Sigmoid colon (tissue), 7 donors: ENCODE measurements around the gene DNAH14. TPM values are rescaled to one million over a fixed set of nuclear protein-coding genes. Genes with fewer than 3 reads are reported as not detected.
"Not testable (repeated sequence)": the region's sequence is repeated elsewhere in the genome, so short reads cannot be mapped to it uniquely, and the experiment has no call there.

Experiments used
- DNase-seq: peaks from one replicate; pipeline ENCODE4 v3.0.0-alpha.2; 2019
- H3K27ac ChIP-seq, 4 donors: fragments of 200-600 bp; sonication (generic); one replicate each; pipeline ENCODE4 v1.5.1; 2016 to 2019; ENCODE audit warnings: mild to moderate bottlenecking in 1 of 4
- H3K27me3 ChIP-seq, 3 donors: fragments of 200-600 bp; sonication (generic); one replicate each; pipeline ENCODE4 v1.5.1; 2019; ENCODE audit warnings: mild to moderate bottlenecking in 1 of 3
- H3K36me3 ChIP-seq, 4 donors: fragments of 200-600 bp; sonication (generic); one replicate each; pipeline ENCODE4 v1.5.1; 2016 to 2019
- H3K4me1 ChIP-seq, 4 donors: fragments of 200-600 bp; sonication (generic); one replicate each; pipeline ENCODE4 v1.5.1; 2017 to 2019
- H3K4me3 ChIP-seq, 4 donors: fragments of 200-600 bp; sonication (generic); one replicate each; pipeline ENCODE4 v1.5.1; 2017 to 2019; ENCODE audit warnings: mild to moderate bottlenecking in 2 of 4, moderate library complexity in 1 of 4
- H3K9me3 ChIP-seq, 4 donors: fragments of 200-600 bp in 3 of 4; sonication (generic) in 3 of 4; one replicate each; pipeline versions ENCODE4 v1.5.1 to v1.6.1; 2013 to 2019
- CTCF ChIP-seq, 4 experiments: fragments of 450-650 bp in 3 of 4; fragments of 200-600 bp in 1 of 4; IDR thresholded peaks; one replicate each; pipeline ENCODE4 v1.5.1; 2016 to 2019; ENCODE audit warnings: antibody characterized with exemption in 4 of 4, mild to moderate bottlenecking in 3 of 4, moderate library complexity in 2 of 4
- EP300 ChIP-seq, 4 donors: sonication (generic); formaldehyde crosslinking; IDR thresholded peaks; one replicate each; pipeline ENCODE4 v1.6.1; 2017; ENCODE audit warnings: antibody characterized with exemption in 4 of 4
- POLR2A ChIP-seq, 2 donors: fragments of 450-650 bp; IDR thresholded peaks; one replicate each; pipeline ENCODE4 v1.6.1; 2016; ENCODE audit warnings: antibody characterized with exemption in 2 of 2, mild to moderate bottlenecking in 2 of 2, moderate library complexity in 2 of 2
- POLR2AphosphoS5 ChIP-seq, 4 donors: sonication (generic); formaldehyde crosslinking; IDR thresholded peaks; one replicate each; pipeline ENCODE4 v1.6.1; 2017; ENCODE audit warnings: antibody characterized with exemption in 4 of 4
- WGBS, 2 donors: extraction: QIAGEN DNeasy Blood & Tissue Kit; methylation state at CpG; one replicate each; pipeline ENCODE4 v1.1.7; 2013; 5-methylcytosine and 5-hydroxymethylcytosine counted together
- intact Hi-C: fragments of 100-400 bp; cut with DNase I; formaldehyde crosslinking; loops from one replicate; pipeline ENCODE4 v1.15.1; 2023
- polyA plus RNA-seq, 3 donors: library from polyadenylated mRNA; stranded (reverse); fragments of 200-250 nt; gene quantifications; one replicate each; pipeline ENCODE4 v1.2.3, GENCODE V29; 2013
- total RNA-seq, 4 donors: library from RNA; depleted of rRNA; stranded (reverse); fragments of >200 nt; gene quantifications; one replicate each; pipeline ENCODE4 v1.1.0, GENCODE V29; 2016
- donor health status: healthy with polysubstance abuse.
- donor health status: Bipolar disorder and iron deficiency.
- donor health status: healthy.

The DNAH14 gene
- total and polyA plus RNA-seq, 7 donors = 2.4 to 9.7 (median 3.3) TPM

- WGBS, 2 donors = 93 to 96% methylated on average over 1 of the region's 1 CpG
- no peak for DNase-seq
- intact Hi-C loops = no loop called here
- peaks cover 0 to 8% (median 6%) of the 10 kb centered on the region in 4 donors for H3K9me3 ChIP-seq
- no peak overlapping the region for H3K4me3 ChIP-seq
- H3K27ac ChIP-seq = no peak overlapping the region
- no peak for TF ChIP-seq POLR2AphosphoS5 (IDR thresholded peaks at IDR 0.05)
- no peak for TF ChIP-seq POLR2A (IDR thresholded peaks at IDR 0.05)
- no peak for TF ChIP-seq EP300 (IDR thresholded peaks at IDR 0.05)
- no peak for TF ChIP-seq CTCF (IDR thresholded peaks at IDR 0.05)
- no peaks in the 10 kb centered on the region for H3K4me1 ChIP-seq
- H3K27me3 ChIP-seq = no peaks in the 10 kb centered on the region
- no peaks in the 10 kb centered on the region for H3K36me3 ChIP-seq
Measured at GRCh38 chr1:225131869-225132268, 202.4 kb downstream of the DNAH14 start.

- Histone ChIP-seq H3K9me3 (peaks cover 0 to 8% (median 6%) of the 10 kb centered on the region in 4 donors), H3K27me3 (no peaks in the 10 kb centered on the region), H3K36me3 (no peaks in the 10 kb centered on the region), H3K4me1 (no peaks in the 10 kb centered on the region), H3K4me3 (no peak overlapping the region), H3K27ac (no peak overlapping the region)
- 80 to 87% methylated on average over 3 of the region's 3 CpGs for WGBS, 2 donors
- DNase-seq = no peak
- intact Hi-C loops = no loop called here
- TF ChIP-seq EP300 (IDR thresholded peaks at IDR 0.05) = no peak
- no peak for TF ChIP-seq POLR2A (IDR thresholded peaks at IDR 0.05)
- TF ChIP-seq CTCF (IDR thresholded peaks at IDR 0.05) = no peak
- no peak for TF ChIP-seq POLR2AphosphoS5 (IDR thresholded peaks at IDR 0.05)
Measured at GRCh38 chr1:225137976-225138375, 208.5 kb downstream of the DNAH14 start.

GRCh38 chr1:225143001-225143400, 213.5 kb downstream of the DNAH14 start:
- no peak for DNase-seq

GRCh38 chr1:225146478-225146877, 217.0 kb downstream of the DNAH14 start:
- no peak for DNase-seq
- intact Hi-C loops = no loop called here
- no peaks in the 10 kb centered on the region for H3K36me3 ChIP-seq
- H3K4me1 ChIP-seq = no peaks in the 10 kb centered on the region
- H3K4me3 ChIP-seq = no peak overlapping the region
- H3K27me3 ChIP-seq = no peaks in the 10 kb centered on the region
- TF ChIP-seq POLR2AphosphoS5 (IDR thresholded peaks at IDR 0.05) = no peak
- no peak for TF ChIP-seq CTCF (IDR thresholded peaks at IDR 0.05)
- no peak for TF ChIP-seq EP300 (IDR thresholded peaks at IDR 0.05)
- TF ChIP-seq POLR2A (IDR thresholded peaks at IDR 0.05) = no peak
- H3K9me3 ChIP-seq = no peaks in the 10 kb centered on the region
- WGBS, 2 donors = 86% methylated on average over 5 of the region's 5 CpGs
- H3K27ac ChIP-seq = no peak overlapping the region

More at GRCh38 chr1:225143001-225143400, 213.5 kb downstream of the DNAH14 start:
- Histone ChIP-seq H3K9me3 (no peaks in the 10 kb centered on the region), H3K27me3 (no peaks in the 10 kb centered on the region), H3K4me1 (no peaks in the 10 kb centered on the region), H3K4me3 (no peak overlapping the region), H3K36me3 (no peaks in the 10 kb centered on the region), H3K27ac (no peak overlapping the region)
- TF ChIP-seq POLR2A (IDR thresholded peaks at IDR 0.05) = no peak
- no peak for TF ChIP-seq POLR2AphosphoS5 (IDR thresholded peaks at IDR 0.05)
- no peak for TF ChIP-seq EP300 (IDR thresholded peaks at IDR 0.05)
- no peak for TF ChIP-seq CTCF (IDR thresholded peaks at IDR 0.05)
- intact Hi-C loops = no loop called here

- H3K27me3 ChIP-seq, intact Hi-C loops, H3K9me3 ChIP-seq, H3K27ac ChIP-seq, H3K4me1 ChIP-seq, H3K4me3 ChIP-seq, H3K36me3 ChIP-seq, DNase-seq: not testable (repeated sequence)
Measured at GRCh38 chr1:225147791-225148190, 218.3 kb downstream of the DNAH14 start.
